ENCODE data around the gene CHIA.

DNA sequence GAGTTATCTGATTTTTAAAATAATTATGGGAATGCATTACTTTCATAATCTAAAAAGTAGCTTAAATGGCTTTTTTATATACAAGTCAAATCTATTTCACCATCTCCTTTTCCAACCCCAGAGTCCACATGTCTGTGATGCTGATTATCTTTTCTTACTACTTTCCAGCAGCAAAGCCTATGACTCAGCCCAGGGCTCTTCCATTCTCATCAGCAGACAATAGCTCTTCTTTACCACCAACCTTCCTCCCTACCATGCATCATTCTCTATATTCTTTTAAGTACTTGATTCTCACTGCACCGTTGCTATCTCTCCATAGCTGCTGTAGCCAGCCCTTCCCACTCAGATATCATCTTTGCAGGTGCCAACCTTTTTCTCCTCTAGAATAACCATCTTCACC, 75.6 kb downstream of the CHIA start:
- no peak for TF ChIP-seq POLR2A (IDR thresholded peaks at IDR 0.05)
- TF ChIP-seq, protein P1, sequence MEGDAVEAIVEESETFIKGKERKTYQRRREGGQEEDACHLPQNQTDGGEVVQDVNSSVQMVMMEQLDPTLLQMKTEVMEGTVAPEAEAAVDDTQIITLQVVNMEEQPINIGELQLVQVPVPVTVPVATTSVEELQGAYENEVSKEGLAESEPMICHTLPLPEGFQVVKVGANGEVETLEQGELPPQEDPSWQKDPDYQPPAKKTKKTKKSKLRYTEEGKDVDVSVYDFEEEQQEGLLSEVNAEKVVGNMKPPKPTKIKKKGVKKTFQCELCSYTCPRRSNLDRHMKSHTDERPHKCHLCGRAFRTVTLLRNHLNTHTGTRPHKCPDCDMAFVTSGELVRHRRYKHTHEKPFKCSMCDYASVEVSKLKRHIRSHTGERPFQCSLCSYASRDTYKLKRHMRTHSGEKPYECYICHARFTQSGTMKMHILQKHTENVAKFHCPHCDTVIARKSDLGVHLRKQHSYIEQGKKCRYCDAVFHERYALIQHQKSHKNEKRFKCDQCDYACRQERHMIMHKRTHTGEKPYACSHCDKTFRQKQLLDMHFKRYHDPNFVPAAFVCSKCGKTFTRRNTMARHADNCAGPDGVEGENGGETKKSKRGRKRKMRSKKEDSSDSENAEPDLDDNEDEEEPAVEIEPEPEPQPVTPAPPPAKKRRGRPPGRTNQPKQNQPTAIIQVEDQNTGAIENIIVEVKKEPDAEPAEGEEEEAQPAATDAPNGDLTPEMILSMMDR (IDR thresholded peaks at IDR 0.05): no peak
